Stimulated activated CD4-positive, alpha-beta T cell treated with anti-CD3 and anti-CD28 coated beads, Interleukin-15, amount 100 ng/mL, for 48 hours (primary cell): ENCODE measurements around the gene ST7.

Experiments used
- DNase-seq, 2 donors: peaks; one replicate each; pipeline ENCODE4 v3.0.0-alpha.2; 2020; ENCODE audit warnings: low read depth in 2 of 2

Gene ST7

GRCh38 chr7:117065571-117066150, 112.4 kb downstream of the ST7 start:
- DNase-seq = no peak

- no peak for DNase-seq
These were observed 113.4 kb downstream of the ST7 start for GRCh38 chr7:117066668-117067067.

- DNase-seq = no peak
These were observed 114.0 kb downstream of the ST7 start for GRCh38 chr7:117067340-117067739.

DNA sequence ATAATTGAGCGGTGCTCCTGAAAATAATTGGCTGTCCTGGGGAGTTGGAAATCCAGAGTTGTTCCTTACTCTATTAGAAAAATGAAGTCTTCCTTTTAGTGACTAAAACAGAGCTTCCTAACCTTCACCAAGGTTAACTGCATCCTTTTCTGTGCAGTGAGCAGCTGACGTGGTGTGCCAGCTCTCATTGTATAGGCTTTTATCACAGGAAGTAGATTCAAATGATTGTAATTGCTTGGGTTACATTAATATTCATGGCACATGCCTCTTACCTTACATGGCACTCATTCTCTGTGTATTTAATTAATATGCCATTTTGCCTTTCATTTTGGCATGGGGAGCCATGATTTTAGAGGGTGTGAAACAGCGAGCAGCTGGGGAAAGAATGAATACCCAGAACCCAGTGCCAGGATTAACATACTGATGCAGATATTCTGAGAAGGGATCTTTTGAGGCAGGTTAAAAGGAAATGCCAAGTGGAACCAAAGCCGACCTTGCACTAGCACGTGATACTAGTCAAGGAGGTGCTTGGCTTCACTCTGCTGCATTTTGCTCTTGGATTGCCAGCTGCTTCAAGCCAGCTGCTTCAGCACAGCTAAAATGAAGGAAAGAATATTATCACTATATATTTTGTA, 115.3 kb downstream of the ST7 start:
- DNase-seq = no peak

DNA sequence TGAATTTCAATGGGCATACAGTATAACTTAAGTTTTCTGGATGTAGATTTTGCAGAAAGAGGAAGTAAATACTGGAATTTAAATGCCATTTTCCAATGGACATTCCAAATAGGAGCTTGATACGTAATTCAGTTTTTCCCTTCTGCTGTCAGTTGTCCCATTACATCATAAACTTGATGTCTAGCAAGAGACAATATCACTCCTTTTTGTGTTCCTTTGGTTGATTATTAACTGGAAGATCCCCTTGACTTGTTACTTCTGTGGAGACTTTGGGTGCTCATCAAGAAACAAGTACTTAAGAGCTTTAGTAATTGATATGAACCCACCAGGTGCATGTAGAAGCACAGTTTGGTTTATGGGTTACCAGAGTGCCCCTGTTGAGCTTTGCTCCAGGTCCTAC, 116.1 kb downstream of the ST7 start:
- DNase-seq = no peak

GRCh38 chr7:117071551-117071950, 118.2 kb downstream of the ST7 start:
- no peak for DNase-seq

DNA sequence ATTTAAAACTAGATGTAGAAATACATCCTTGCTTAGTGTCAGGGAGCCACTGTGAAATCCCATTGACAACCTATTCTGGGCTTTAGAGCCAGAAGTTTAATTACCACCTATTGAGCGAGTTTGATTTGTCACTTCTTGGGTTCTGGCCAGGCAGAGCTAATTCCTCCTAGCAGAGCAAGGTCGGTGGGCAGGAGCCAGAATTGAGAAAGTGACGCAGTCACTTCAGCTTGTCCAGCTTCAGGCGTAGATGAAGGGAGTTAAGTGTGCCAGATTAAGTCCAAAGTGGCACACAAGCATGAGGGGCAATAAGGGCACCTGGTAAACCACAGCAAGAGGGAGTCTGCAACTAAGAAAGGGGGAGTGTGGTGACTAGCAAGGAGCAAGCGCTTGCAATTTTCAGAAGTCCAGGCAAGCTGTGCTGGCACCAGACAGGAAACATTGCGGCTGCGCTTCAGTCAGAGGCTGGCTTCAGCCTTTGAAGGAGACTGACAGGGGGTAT, 119.4 kb downstream of the ST7 start:
- DNase-seq = no peak

- no peak for DNase-seq
These were observed 121.1 kb downstream of the ST7 start for GRCh38 chr7:117074378-117074777.

DNA sequence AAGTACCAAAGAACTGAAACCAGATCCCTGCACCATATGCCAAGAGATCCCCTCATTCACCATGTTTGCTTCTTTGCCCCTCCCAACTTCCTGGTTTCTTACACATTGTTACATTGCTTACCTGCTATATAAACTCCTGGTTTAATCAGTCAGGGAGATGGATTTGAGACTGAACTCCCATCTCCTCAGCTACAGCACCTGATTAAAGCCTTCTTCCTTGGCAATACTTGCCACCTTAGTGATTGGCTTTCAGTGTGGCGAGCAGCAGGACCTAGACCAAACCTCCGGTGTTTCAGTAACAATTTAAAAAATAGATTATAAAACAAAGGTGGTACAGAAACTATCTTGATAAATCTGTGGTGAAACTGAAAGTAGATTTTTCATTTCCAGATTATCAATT, 122.6 kb downstream of the ST7 start:
- DNase-seq = no peak

- DNase-seq = no peak
These were observed 123.2 kb downstream of the ST7 start for GRCh38 chr7:117076426-117076943.

- no peak for DNase-seq
These were observed 124.4 kb downstream of the ST7 start for GRCh38 chr7:117077658-117078057.

- DNase-seq = no peak
These were observed 129.3 kb downstream of the ST7 start for GRCh38 chr7:117082647-117083046.

DNA sequence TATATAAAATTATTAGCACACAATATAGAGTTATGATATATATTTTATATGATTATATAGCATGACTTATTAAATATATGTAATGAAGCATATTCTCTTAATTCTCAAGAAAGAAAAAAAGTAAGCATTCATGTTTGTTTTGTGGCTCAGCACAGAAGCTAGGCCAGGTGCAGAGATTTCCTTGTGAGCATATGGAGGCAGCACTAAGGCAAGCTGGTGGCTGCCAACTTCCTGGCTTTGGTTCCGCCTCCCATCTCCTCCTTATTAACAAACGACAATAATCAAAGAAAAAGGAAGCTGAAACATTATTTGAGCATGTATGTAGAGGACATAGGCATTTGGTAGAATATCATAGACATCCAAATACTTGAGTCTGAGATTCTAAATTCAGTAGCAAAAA, 130.3 kb downstream of the ST7 start:
- DNase-seq = no peak

DNA sequence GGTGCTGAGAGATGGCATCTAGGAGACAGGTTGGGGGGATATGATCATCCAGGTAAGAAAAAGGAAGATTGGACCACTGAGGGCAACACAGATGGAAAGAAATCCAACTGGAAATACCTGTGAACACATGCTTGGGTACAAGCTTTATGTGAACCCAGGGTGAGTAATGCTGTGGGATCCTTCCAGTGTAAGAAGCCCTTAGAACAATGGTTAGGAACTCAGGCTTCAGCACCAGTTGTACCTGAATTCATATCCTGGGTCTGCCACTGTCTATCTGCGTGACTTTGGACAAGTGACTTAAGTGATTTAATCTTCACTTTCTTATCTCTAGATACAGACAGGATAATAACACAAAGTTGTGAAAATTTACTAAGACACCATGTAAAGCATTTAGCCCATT, 131.0 kb downstream of the ST7 start:
- no peak for DNase-seq

DNA sequence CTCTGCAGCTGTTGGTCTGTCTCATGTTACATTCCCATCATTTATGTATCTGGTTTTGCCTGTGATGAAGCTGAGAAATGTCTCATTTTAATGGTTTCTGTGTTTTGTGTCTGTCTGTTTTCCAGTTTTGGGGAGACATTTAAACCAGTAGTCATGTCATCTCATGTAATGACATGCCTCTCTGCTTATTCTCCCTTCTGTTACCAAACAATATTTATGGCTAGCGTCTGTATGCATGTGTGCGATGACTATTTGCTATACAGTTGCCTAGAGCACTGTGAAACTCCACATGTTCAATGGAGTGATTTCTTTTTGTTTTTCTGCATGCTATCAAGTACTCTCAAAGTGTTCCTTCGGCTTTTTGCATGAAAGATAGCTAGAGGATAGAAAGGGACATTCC, 132.0 kb downstream of the ST7 start:
- no peak for DNase-seq

- DNase-seq = no peak
These were observed 132.6 kb downstream of the ST7 start for GRCh38 chr7:117085769-117086463.

- peak in 1 of 2 donors; percentile 5 for DNase-seq
These were observed 133.5 kb downstream of the ST7 start for GRCh38 chr7:117086788-117087187.

GRCh38 chr7:117087639-117088396, 134.5 kb downstream of the ST7 start:
- no peak for DNase-seq

DNA sequence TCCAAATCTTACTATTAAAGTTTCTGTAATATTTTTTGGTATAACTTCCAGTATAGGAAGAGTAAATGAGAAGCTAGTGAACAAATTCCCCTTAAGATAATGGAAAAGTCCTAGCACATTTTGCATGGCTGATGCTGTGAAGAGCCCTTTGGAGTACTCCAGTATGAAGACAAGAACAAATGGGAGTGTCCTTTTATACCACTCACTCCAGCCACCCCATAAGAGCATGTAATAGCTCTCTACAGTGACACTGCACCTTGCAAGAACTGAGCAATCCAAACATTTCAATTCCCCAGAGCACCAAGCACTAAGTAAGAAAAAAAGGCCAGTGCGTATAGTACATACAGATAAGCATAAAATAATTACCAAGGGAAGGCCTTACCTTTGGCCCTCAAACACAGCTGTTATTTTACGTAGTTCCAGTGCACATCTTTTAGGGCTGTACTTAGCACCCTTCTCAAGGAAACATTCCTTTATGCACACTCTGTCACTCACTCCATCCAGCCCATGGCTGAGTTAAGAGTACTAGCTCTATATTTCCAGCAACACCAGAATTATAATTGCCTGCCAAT, 135.4 kb downstream of the ST7 start:
- no peak for DNase-seq

GRCh38 chr7:117090791-117091190, 137.5 kb downstream of the ST7 start:
- DNase-seq = no peak

- DNase-seq = no peak
These were observed 138.4 kb downstream of the ST7 start for GRCh38 chr7:117091721-117092120.

DNA sequence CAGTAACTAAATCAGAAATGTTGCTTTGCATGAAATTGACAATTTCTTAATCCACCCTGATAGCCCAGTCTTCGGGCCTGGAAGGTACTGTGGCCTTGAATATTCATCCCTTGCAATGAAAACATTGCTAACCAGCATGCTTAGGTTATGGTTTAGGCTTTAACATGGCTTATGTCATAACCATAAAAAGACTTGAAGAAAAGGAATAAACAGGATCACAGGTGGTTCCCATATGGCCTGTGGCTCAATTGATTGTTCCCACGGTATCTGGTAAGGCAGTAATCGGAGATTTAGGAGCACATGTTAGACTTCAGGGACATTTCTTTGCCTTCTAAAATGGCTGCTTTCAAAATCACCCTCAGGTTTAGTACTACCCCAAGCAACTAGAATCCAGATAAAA, 139.5 kb downstream of the ST7 start:
- DNase-seq = no peak
